ENCODE data around the gene SLC36A3. TPM values are rescaled to one million over a fixed set of nuclear protein-coding genes. Genes with fewer than 3 reads are reported as not detected.
"Not testable (repeated sequence)": the region's sequence is repeated elsewhere in the genome, so short reads cannot be mapped to it uniquely, and the experiment has no call there.

SLC36A3 gene
- total and polyA plus RNA-seq, 11 donors, result not detected

DNA sequence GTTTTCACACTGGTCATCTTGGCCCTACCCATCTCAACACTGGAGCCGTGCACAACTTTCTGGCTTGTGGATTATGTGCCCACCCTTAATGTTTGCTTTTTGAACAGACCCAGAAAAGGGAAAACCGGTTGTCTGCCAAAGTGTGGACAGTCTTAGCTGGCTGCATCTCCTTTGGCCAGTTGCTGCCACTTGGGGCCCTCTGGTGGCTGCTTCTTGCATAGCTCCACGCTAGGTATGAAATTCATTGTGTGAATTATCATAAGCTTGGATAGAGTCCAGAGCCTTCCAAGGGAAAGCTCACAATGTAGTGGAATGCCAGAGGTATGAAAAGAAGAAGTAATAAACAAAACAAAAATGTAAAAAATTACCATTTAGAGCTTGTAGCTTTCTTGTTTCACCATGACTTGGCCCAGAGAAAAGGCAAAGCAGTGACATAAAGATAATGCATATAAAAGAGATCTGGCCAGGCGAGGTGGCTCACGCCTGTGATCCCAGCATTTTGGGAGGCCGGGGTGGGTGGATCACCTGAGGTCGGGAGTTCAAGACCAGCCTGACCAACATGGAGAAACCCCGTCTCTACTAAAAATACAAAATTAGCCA is 12.5 kb upstream of the SLC36A3 start:
- ATAC-seq (peak in 3 of 4 donors; percentile 74 to 91 (median 81)), DNase-seq (peak; percentile 59 to 84 (median 78))
- Histone ChIP-seq H3K4me1 (peaks cover 0 to 13% (median 0%) of the 10 kb centered on the region in 12 donors), H3K9me3 (peaks cover 0 to 6% (median 0%) of the 10 kb centered on the region in 12 donors), H3K36me3 (no peaks in the 10 kb centered on the region), H3K4me3 (no peak overlapping the region), H3K27me3 (no peaks in the 10 kb centered on the region), H3K27ac (no peak overlapping the region)
- TF ChIP-seq, protein P1, sequence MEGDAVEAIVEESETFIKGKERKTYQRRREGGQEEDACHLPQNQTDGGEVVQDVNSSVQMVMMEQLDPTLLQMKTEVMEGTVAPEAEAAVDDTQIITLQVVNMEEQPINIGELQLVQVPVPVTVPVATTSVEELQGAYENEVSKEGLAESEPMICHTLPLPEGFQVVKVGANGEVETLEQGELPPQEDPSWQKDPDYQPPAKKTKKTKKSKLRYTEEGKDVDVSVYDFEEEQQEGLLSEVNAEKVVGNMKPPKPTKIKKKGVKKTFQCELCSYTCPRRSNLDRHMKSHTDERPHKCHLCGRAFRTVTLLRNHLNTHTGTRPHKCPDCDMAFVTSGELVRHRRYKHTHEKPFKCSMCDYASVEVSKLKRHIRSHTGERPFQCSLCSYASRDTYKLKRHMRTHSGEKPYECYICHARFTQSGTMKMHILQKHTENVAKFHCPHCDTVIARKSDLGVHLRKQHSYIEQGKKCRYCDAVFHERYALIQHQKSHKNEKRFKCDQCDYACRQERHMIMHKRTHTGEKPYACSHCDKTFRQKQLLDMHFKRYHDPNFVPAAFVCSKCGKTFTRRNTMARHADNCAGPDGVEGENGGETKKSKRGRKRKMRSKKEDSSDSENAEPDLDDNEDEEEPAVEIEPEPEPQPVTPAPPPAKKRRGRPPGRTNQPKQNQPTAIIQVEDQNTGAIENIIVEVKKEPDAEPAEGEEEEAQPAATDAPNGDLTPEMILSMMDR (IDR thresholded peaks at IDR 0.05), result peak; percentile 76 to 90 (median 82)
- TF ChIP-seq POLR2A (IDR thresholded peaks at IDR 0.05), result no peak
- intact Hi-C loops (cut with DNase I), result loop anchor here in 1 of 10 donors (5.0 kb wide), 1 partner anchor 186 kb away; no protein-coding TSS in a partner anchor
- WGBS, 4 donors, result 53 to 55% (median 54%) methylated on average over 8 of the region's 8 CpGs

DNA sequence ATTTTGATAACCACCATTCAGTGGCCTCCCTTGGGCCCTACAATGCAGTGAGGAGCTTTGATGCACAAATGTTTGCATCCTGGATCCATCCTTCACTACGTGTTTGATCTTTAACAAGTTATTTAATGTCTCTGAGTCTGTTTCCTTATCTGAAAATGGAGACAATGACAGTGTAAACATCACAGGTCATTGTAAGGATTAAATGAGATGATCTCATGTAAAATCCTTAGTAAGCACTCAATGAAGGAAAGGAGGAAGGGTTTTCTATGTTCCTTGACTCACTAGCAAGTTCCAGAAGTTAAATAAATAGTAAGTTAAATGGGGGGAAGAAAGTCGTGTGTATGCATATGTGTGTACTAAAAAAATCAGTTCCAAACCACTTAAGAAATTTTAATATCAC is 9.8 kb upstream of the SLC36A3 start:
- no peaks in the 10 kb centered on the region for H3K4me1 ChIP-seq
- intact Hi-C loops (cut with DNase I), result no loop called here
- H3K27ac ChIP-seq, result no peak overlapping the region
- no peaks in the 10 kb centered on the region for H3K36me3 ChIP-seq
- DNase-seq, result no peak
- 44 to 66% (median 52%) methylated on average over 2 of the region's 2 CpGs for WGBS, 4 donors
- no peaks in the 10 kb centered on the region for H3K27me3 ChIP-seq
- TF ChIP-seq, protein P1 (IDR thresholded peaks at IDR 0.05), result no peak
- no peak for TF ChIP-seq POLR2A (IDR thresholded peaks at IDR 0.05)
- peaks cover 0 to 19% (median 0%) of the 10 kb centered on the region in 12 donors for H3K9me3 ChIP-seq
- no peak for ATAC-seq
- no peak overlapping the region for H3K4me3 ChIP-seq

DNA sequence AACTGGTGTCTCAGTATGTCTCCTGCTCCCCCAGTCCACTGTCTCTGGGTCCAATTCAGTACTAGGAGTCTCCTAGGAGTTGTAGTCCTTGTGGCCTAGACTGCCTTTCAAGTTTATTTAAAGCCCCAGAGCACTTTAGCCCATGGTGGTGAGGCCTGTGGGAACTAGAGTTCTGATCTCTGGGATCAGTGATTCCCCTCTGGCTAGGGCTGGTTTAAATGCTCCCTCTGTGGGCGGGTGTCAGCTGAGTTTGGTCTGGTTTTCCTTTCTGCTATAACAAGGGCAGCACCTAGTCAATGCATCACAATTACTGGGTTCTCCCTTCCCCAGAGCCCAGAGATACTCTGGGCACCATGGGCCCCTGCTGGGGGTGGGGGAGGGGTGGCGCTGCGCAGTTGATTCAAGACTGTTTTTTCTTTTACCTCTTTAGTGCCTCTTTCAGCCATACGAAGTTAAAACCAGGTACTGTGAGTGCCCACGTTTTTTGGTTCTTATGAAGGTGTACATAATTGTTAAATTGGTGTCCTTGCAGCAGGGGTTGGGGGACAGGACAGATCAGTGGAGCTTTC is 9.3 kb upstream of the SLC36A3 start:
- H3K9me3 ChIP-seq, result peaks cover 0 to 19% (median 0%) of the 10 kb centered on the region in 12 donors
- H3K36me3 ChIP-seq, result no peaks in the 10 kb centered on the region
- TF ChIP-seq, protein P1 (IDR thresholded peaks at IDR 0.05), result no peak
- no peak for TF ChIP-seq POLR2A (IDR thresholded peaks at IDR 0.05)
- no peak for ATAC-seq
- H3K27ac ChIP-seq, result no peak overlapping the region
- H3K4me3 ChIP-seq, result no peak overlapping the region
- WGBS, 4 donors, result 78 to 81% (median 80%) methylated on average over 5 of the region's 5 CpGs
- H3K4me1 ChIP-seq, result no peaks in the 10 kb centered on the region
- no peaks in the 10 kb centered on the region for H3K27me3 ChIP-seq
- DNase-seq, result no peak
- intact Hi-C loops (cut with DNase I), result no loop called here

DNA sequence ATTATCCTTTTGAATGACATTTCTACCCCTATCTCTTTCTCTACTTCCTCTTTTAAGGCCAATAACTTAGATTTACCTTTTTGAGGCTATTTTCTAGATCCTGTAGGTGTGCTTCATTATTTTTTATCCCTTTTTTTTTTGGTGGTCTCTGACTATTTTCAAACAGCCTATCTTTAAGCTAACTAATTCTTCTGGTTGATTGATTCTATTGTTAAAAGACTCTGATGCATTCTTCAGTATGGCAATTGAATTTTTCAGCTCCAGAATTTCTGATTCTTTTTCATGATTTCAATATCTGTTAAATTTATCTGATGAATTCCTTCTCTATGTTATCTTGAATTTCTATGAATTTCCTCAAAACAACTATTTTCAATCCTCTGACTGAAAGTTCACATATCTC is 7.4 kb upstream of the SLC36A3 start:
- Histone ChIP-seq H3K27ac (no peak overlapping the region), H3K4me3 (no peak overlapping the region), H3K36me3 (no peaks in the 10 kb centered on the region), H3K9me3 (peaks cover 0 to 19% (median 0%) of the 10 kb centered on the region in 12 donors), H3K4me1 (no peaks in the 10 kb centered on the region), H3K27me3 (no peaks in the 10 kb centered on the region)
- intact Hi-C loops (cut with DNase I), result no loop called here
- DNase-seq, result no peak
- TF ChIP-seq, protein P1 (IDR thresholded peaks at IDR 0.05), result no peak
- TF ChIP-seq POLR2A (IDR thresholded peaks at IDR 0.05), result no peak
- ATAC-seq, result no peak

DNA sequence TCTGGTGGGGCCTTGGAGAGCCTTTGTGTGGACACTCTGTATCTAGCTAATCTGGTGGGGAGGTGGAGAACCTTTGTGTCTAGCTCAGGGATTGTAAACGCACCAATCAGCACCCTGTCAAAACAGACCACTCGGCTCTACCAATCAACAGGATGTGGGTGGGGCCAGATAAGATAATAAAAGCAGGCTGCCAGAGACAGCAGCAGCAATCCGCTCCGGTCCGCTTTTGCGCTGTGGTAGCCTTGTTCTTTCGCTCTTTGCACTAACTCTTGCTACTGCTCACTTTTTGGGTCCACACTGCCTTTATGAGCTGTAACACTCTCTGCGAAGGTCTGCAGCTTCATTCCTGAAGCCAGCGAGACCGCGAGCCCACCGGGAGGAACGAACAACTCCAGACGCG is 6.3 kb upstream of the SLC36A3 start:
- 77 to 87% (median 83%) methylated on average over 15 of the region's 15 CpGs for WGBS, 4 donors
- H3K4me1 ChIP-seq; ATAC-seq; H3K27ac ChIP-seq; H3K36me3 ChIP-seq; intact Hi-C loops (cut with DNase I); H3K27me3 ChIP-seq; H3K4me3 ChIP-seq; DNase-seq: not testable (repeated sequence)
- peaks cover 0 to 19% (median 0%) of the 10 kb centered on the region in 12 donors for H3K9me3 ChIP-seq

DNA sequence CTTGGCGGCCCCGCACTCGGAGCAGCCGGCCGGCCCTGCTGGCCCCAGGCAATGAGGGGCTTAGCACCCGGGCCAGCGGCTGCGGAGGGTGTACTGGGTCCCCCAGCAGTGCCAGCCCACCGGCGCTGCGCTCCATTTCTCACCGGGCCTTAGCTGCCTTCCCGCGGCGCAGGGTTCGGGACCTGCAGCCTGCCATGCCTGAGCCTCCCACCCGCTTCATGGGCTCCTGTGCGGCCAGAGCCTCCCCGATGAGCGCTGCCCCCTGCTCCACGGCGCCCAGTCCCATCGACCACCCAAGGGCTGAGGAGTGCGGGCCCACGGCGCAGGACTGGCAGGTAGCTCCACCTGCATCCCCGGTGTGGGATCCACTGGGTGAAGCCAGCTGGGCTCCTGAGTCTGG is 5.7 kb upstream of the SLC36A3 start:
- H3K27ac ChIP-seq; H3K27me3 ChIP-seq; intact Hi-C loops (cut with DNase I); DNase-seq; H3K4me3 ChIP-seq; H3K4me1 ChIP-seq; H3K36me3 ChIP-seq; ATAC-seq: not testable (repeated sequence)
- WGBS, 4 donors, result 97 to 100% (median 98%) methylated on average over 8 to 27 of the region's 27 CpGs
- H3K9me3 ChIP-seq, result peaks cover 0 to 19% (median 0%) of the 10 kb centered on the region in 12 donors

Data from heart left ventricle (tissue), 16 donors.